ENCODE measurements around the gene KDM1A. TPM values are rescaled to one million over a fixed set of nuclear protein-coding genes. Genes with fewer than 3 reads are reported as not detected.

KDM1A gene
- total and polyA plus RNA-seq, 2 donors (not counting 1 experiment from before 2014, with no cell fraction given) = 30.2 to 47.4 TPM

GRCh38 chr1:23125489-23125888 lies 106.2 kb downstream of the KDM1A start:
- Histone ChIP-seq H3K9me3 (ENCODE audit: control extremely low read depth in 1 of 3, control insufficient read depth in 2 of 3, insufficient read depth in 1 of 3, low read length in 2 of 3) (no peaks in the 10 kb centered on the region), H3K27me3 (replicated peaks in 1 of 4; ENCODE audit: control extremely low read depth in 1 of 4, control insufficient read depth in 3 of 4, insufficient read depth in 4 of 4, low read length in 3 of 4) (no peaks in the 10 kb centered on the region), H3K79me2 (ENCODE audit: control insufficient read depth, insufficient read depth, low read length) (peaks cover 36% of the 10 kb centered on the region), H4K20me1 (ENCODE audit: control insufficient read depth, insufficient read depth, low read length, poor library complexity, severe bottlenecking) (no peaks in the 10 kb centered on the region), H3K36me3 (replicated peaks in 1 of 2; ENCODE audit: control extremely low read depth in 1 of 2, control insufficient read depth in 1 of 2, extremely low read depth in 1 of 2, insufficient read depth in 2 of 2, low read length in 1 of 2) (no peaks in the 10 kb centered on the region), H3K27ac (ENCODE audit: low read length in 2 of 2) (no peak overlapping the region), H3K4me3 (ENCODE audit: control extremely low read depth in 1 of 5, extremely low read depth in 1 of 5, insufficient read depth in 1 of 5, low read depth in 2 of 5, low read length in 4 of 5) (no peak overlapping the region), H3K4me1 (ENCODE audit: control insufficient read depth in 2 of 2, insufficient read depth in 2 of 2, low read length in 2 of 2) (no peaks in the 10 kb centered on the region), H3K4me2 (replicated peaks; ENCODE audit: low read depth, low read length, poor library complexity, severe bottlenecking) (no peak overlapping the region), H3K9ac (ENCODE audit: low read length) (no peak overlapping the region), H2AFZ (ENCODE audit: insufficient read depth, low read depth, low read length, poor library complexity, severe bottlenecking) (no peak overlapping the region)
- Mint-ChIP-seq H3K4me1 (peaks cover 4% of the 10 kb centered on the region), H3K27me3 (no peaks in the 10 kb centered on the region), H3K27ac (no peak overlapping the region), H3K9me3 (ENCODE audit: insufficient read depth) (no peaks in the 10 kb centered on the region), H3K4me3 (no peak overlapping the region)
- intact Hi-C loops (cut with micrococcal nuclease) = no loop called here
- no peak for DNase-seq
- ChIA-PET CTCF (interaction anchor here (1.1 to 1.8 kb wide), 2 partner anchors 26 to 59 kb away, joined by 3 to 8 read pairs; no protein-coding TSS in a partner anchor), POLR2A (no interaction called here)
- no peak for TF ChIP-seq CTCF (IDR thresholded peaks at IDR 0.05)
- no peak for TF ChIP-seq EZH2 (IDR thresholded peaks at IDR 0.05; ENCODE audit: borderline replicate concordance, insufficient read depth, low read depth, low read length, poor library complexity, severe bottlenecking)
- 100% methylated on average over 1 of the region's 4 CpGs for WGBS (ENCODE audit: insufficient coverage)
- no peak for ATAC-seq (ENCODE audit: low read depth)

GRCh38 chr1:23126200-23126599 lies 106.9 kb downstream of the KDM1A start:
- H4K20me1 ChIP-seq (ENCODE audit: control insufficient read depth, insufficient read depth, low read length, poor library complexity, severe bottlenecking) = no peaks in the 10 kb centered on the region

More at GRCh38 chr1:23126200-23126599, 106.9 kb downstream of the KDM1A start:
- H3K9me3 ChIP-seq (ENCODE audit: control extremely low read depth in 1 of 3, control insufficient read depth in 2 of 3, insufficient read depth in 1 of 3, low read length in 2 of 3) = no peaks in the 10 kb centered on the region
- DNase-seq = no peak
- POLR2A ChIA-PET = no interaction called here
- intact Hi-C loops (cut with micrococcal nuclease) = no loop called here
- H3K9ac ChIP-seq (ENCODE audit: low read length) = no peak overlapping the region
- no peak overlapping the region for H3K27ac ChIP-seq (ENCODE audit: low read length in 2 of 2)
- H3K4me1 Mint-ChIP-seq = peaks cover 4% of the 10 kb centered on the region
- H2AFZ ChIP-seq (ENCODE audit: insufficient read depth, low read depth, low read length, poor library complexity, severe bottlenecking) = no peak overlapping the region
- no peak overlapping the region for H3K4me3 Mint-ChIP-seq
- H3K79me2 ChIP-seq (ENCODE audit: control insufficient read depth, insufficient read depth, low read length) = peaks cover 33% of the 10 kb centered on the region
- H3K27me3 ChIP-seq (replicated peaks in 1 of 4; ENCODE audit: control extremely low read depth in 1 of 4, control insufficient read depth in 3 of 4, insufficient read depth in 4 of 4, low read length in 3 of 4) = no peaks in the 10 kb centered on the region
- H3K4me3 ChIP-seq (ENCODE audit: control extremely low read depth in 1 of 5, extremely low read depth in 1 of 5, insufficient read depth in 1 of 5, low read depth in 2 of 5, low read length in 4 of 5) = no peak overlapping the region
- H3K27me3 Mint-ChIP-seq = no peaks in the 10 kb centered on the region
- H3K9me3 Mint-ChIP-seq (ENCODE audit: insufficient read depth) = no peaks in the 10 kb centered on the region
- no CpG with 5 or more reads among the region's 1 CpG for WGBS (ENCODE audit: insufficient coverage)
- CTCF ChIA-PET = interaction anchor here (1.1 to 2.2 kb wide), 3 partner anchors 23 to 29 kb away, joined by 3 to 8 read pairs (median 5); no protein-coding TSS in a partner anchor
- H3K4me1 ChIP-seq (ENCODE audit: control insufficient read depth in 2 of 2, insufficient read depth in 2 of 2, low read length in 2 of 2) = no peaks in the 10 kb centered on the region
- no peaks in the 10 kb centered on the region for H3K36me3 ChIP-seq (replicated peaks in 1 of 2; ENCODE audit: control extremely low read depth in 1 of 2, control insufficient read depth in 1 of 2, extremely low read depth in 1 of 2, insufficient read depth in 2 of 2, low read length in 1 of 2)
- TF ChIP-seq CTCF (IDR thresholded peaks at IDR 0.05) = no peak
- TF ChIP-seq EZH2 (IDR thresholded peaks at IDR 0.05; ENCODE audit: borderline replicate concordance, insufficient read depth, low read depth, low read length, poor library complexity, severe bottlenecking) = no peak
- no peak overlapping the region for H3K4me2 ChIP-seq (replicated peaks; ENCODE audit: low read depth, low read length, poor library complexity, severe bottlenecking)
- no peak for ATAC-seq (ENCODE audit: low read depth)
- no peak overlapping the region for H3K27ac Mint-ChIP-seq
